HepG2 (cell line): ENCODE results near the gene SYNGR2. TPM values are rescaled to one million over a fixed set of nuclear protein-coding genes. Genes with fewer than 3 reads are reported as not detected.

Experiments
- BATF2 ChIP-seq: sonication (generic); formaldehyde crosslinking; IDR thresholded peaks from 2 replicates; pipeline ENCODE4 v1.8.0; 2022; ENCODE audit warnings: mild to moderate bottlenecking, missing genetic modification reagents, moderate library complexity
- EZH2 ChIP-seq: conservative IDR thresholded peaks from 2 replicates; pipeline ENCODE4 v1.6.1; 2012; ENCODE audit warnings: mild to moderate bottlenecking, low read depth, low read length, moderate library complexity
- IKZF1 ChIP-seq: fragments of 450-650 bp; IDR thresholded peaks from 2 replicates; pipeline ENCODE4 v1.7.1; 2016
- ISL2 ChIP-seq: sonication (generic); formaldehyde crosslinking; IDR thresholded peaks from 2 replicates; pipeline ENCODE4 v1.5.0; 2020; ENCODE audit warnings: missing genetic modification reagents
- ISX ChIP-seq: sonication (generic); formaldehyde crosslinking; conservative IDR thresholded peaks from 2 replicates; pipeline ENCODE4 v1.5.0; 2020; ENCODE audit warnings: missing genetic modification reagents
- MTA1 ChIP-seq: sonication (generic); formaldehyde crosslinking; IDR thresholded peaks from 2 replicates; pipeline ENCODE4 v1.4.0; 2020; ENCODE audit warnings: missing genetic modification reagents, mild to moderate bottlenecking, borderline replicate concordance
- NFE2 ChIP-seq: sonication (generic); formaldehyde crosslinking; IDR thresholded peaks from 2 replicates; pipeline ENCODE4 v1.4.0; 2020; ENCODE audit warnings: missing genetic modification reagents
- NR3C1 ChIP-seq: sonication (generic); formaldehyde crosslinking; IDR thresholded peaks from 2 replicates; pipeline ENCODE4 v1.4.0; 2020; ENCODE audit warnings: missing genetic modification reagents
- PAF1 ChIP-seq: IDR thresholded peaks from 2 replicates; pipeline ENCODE4 v1.6.1; 2016; ENCODE audit warnings: missing genetic modification reagents, missing compliant biosample characterization
- PPARG ChIP-seq: conservative IDR thresholded peaks from 2 replicates; pipeline ENCODE4 v1.6.1; 2016; ENCODE audit warnings: missing biosample characterization, missing genetic modification reagents
- SUZ12 ChIP-seq: fragments of 150-350 bp; IDR thresholded peaks from 2 replicates; pipeline ENCODE4 v1.6.1; 2014; ENCODE audit warnings: low read depth, low read length
- TRAFD1 ChIP-seq: sonication (generic); formaldehyde crosslinking; IDR thresholded peaks from 2 replicates; pipeline ENCODE4 v1.5.1; 2020; ENCODE audit warnings: missing genetic modification reagents, mild to moderate bottlenecking, borderline replicate concordance
- ZKSCAN5 ChIP-seq: sonication (generic); formaldehyde crosslinking; IDR thresholded peaks from 2 replicates; pipeline ENCODE4 v1.5.1; 2020; ENCODE audit warnings: mild to moderate bottlenecking, missing genetic modification reagents
- ZMAT5 ChIP-seq: sonication (generic); formaldehyde crosslinking; IDR thresholded peaks from 2 replicates; pipeline ENCODE4 v1.5.0; 2020; ENCODE audit warnings: mild to moderate bottlenecking, low read depth, missing genetic modification reagents, borderline replicate concordance
- ZNF296 ChIP-seq: sonication (generic); formaldehyde crosslinking; conservative IDR thresholded peaks from 2 replicates; pipeline ENCODE4 v1.5.0; 2020; ENCODE audit warnings: mild to moderate bottlenecking, missing genetic modification reagents
- ZNF33A ChIP-seq: sonication (generic); formaldehyde crosslinking; IDR thresholded peaks from 2 replicates; pipeline ENCODE4 v1.5.1; 2020; ENCODE audit warnings: missing genetic modification reagents, mild to moderate bottlenecking, moderate library complexity, borderline replicate concordance
- ZNF563 ChIP-seq: sonication (generic); formaldehyde crosslinking; IDR thresholded peaks from 2 replicates; pipeline ENCODE4 v1.8.0; 2022; ENCODE audit warnings: mild to moderate bottlenecking, moderate library complexity, missing genetic modification reagents
- ZNF616 ChIP-seq: sonication (generic); formaldehyde crosslinking; IDR thresholded peaks from 2 replicates; pipeline ENCODE4 v1.5.0; 2020; ENCODE audit warnings: low read depth, mild to moderate bottlenecking, missing genetic modification reagents
- ZNF780A ChIP-seq: sonication (generic); formaldehyde crosslinking; IDR thresholded peaks from 2 replicates; pipeline ENCODE4 v1.8.0; 2022; ENCODE audit warnings: mild to moderate bottlenecking, missing genetic modification reagents, moderate library complexity
- polyA plus RNA-seq, 8 experiments: library from polyadenylated mRNA; depleted of rRNA in 3 of 8; stranded (reverse) in 7 of 8; unstranded in 1 of 8; fragments of >200 nt; fragmentation: Illumina TruSeq in 4 of 8; extraction: Trizol in 4 of 8; gene quantifications; 2 replicates each; pipeline versions ENCODE4 v1.2.1 to v1.2.3, GENCODE V29; 2011 to 2016; ENCODE audit warnings: low read depth in 4 of 8, missing spikeins in 1 of 8, mixed read lengths in 1 of 8; ENCODE audit not compliant: insufficient read depth in 1 of 8
- total RNA-seq, 5 experiments: library from RNA; depleted of rRNA; stranded (reverse); fragments of >200 nt; fragmentation: Illumina TruSeq; extraction: Trizol; gene quantifications; 2 replicates each; pipeline ENCODE4 v1.2.3, GENCODE V29; 2016; ENCODE audit warnings: low read depth in 1 of 5
- TF ChIP-seq, protein P1 (sequence below), 2 experiments: sonication (generic) in 1 of 2; formaldehyde crosslinking in 1 of 2; IDR thresholded peaks; 2 replicates each; pipeline versions ENCODE4 v1.6.1 to v1.9.0; 2014 to 2022; ENCODE audit warnings: antibody characterized with exemption in 1 of 2, borderline replicate concordance in 1 of 2, inconsistent platforms in 1 of 2, low read depth in 1 of 2, missing genetic modification reagents in 1 of 2

Gene SYNGR2
- total and polyA plus RNA-seq, 2 of the 13 experiments (the other 11 are each of a cell fraction or from before 2014, with no cell fraction given) = 46.7 to 170 TPM

- TF ChIP-seq, protein P1, sequence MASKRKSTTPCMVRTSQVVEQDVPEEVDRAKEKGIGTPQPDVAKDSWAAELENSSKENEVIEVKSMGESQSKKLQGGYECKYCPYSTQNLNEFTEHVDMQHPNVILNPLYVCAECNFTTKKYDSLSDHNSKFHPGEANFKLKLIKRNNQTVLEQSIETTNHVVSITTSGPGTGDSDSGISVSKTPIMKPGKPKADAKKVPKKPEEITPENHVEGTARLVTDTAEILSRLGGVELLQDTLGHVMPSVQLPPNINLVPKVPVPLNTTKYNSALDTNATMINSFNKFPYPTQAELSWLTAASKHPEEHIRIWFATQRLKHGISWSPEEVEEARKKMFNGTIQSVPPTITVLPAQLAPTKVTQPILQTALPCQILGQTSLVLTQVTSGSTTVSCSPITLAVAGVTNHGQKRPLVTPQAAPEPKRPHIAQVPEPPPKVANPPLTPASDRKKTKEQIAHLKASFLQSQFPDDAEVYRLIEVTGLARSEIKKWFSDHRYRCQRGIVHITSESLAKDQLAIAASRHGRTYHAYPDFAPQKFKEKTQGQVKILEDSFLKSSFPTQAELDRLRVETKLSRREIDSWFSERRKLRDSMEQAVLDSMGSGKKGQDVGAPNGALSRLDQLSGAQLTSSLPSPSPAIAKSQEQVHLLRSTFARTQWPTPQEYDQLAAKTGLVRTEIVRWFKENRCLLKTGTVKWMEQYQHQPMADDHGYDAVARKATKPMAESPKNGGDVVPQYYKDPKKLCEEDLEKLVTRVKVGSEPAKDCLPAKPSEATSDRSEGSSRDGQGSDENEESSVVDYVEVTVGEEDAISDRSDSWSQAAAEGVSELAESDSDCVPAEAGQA (IDR thresholded peaks at IDR 0.05; ENCODE audit: low read depth) = peak; percentile 67; the same call in 1 of the 2 replicates
- TF ChIP-seq, protein P1 (CRISPR knock-in tag; IDR thresholded peaks at IDR 0.05; ENCODE audit: borderline replicate concordance) = peak; percentile 92
- TF ChIP-seq PAF1 (CRISPR knock-in tag) = no peak
- peak; percentile 96 for TF ChIP-seq SUZ12
- TF ChIP-seq MTA1 = 0 out of 2 replicates have a peak, but pooled peaks have one; percentile 27
- no peak for TF ChIP-seq ISX (CRISPR knock-in tag)
- TF ChIP-seq ZNF33A (CRISPR knock-in tag) = no peak
- TF ChIP-seq IKZF1 = no peak
- TF ChIP-seq BATF2 (CRISPR knock-in tag) = peak; percentile 94
- no peak for TF ChIP-seq TRAFD1
- TF ChIP-seq ZNF616 = no peak
- TF ChIP-seq ZKSCAN5 (CRISPR knock-in tag) = no peak
- TF ChIP-seq ZNF563 (CRISPR knock-in tag) = peak; percentile 77
- no peak for TF ChIP-seq NR3C1 (CRISPR knock-in tag)
- peak; percentile 85; the same call in 1 of the 2 replicates for TF ChIP-seq ZNF780A
- TF ChIP-seq EZH2 = no peak
- TF ChIP-seq PPARG = peak; percentile 52; the same call in 1 of the 2 replicates
- TF ChIP-seq ISL2 (CRISPR knock-in tag) = peak; percentile 89
- TF ChIP-seq ZMAT5 (CRISPR knock-in tag) = no peak
- TF ChIP-seq ZNF296 (CRISPR knock-in tag) = peak; percentile 57; the same call in 1 of the 2 replicates
- no peak for TF ChIP-seq NFE2
Measured at GRCh38 chr17:78214016-78214705, 45.8 kb downstream of the SYNGR2 start, which contains the start of gene BIRC5 (continued).
